HepG2 (cell line): Measurements from ENCODE around the gene TRIM8. TPM values are rescaled to one million over a fixed set of nuclear protein-coding genes. Genes with fewer than 3 reads are reported as not detected.

ENCODE experiments used
- AHR ChIP-seq: IDR thresholded peaks from 2 replicates; pipeline ENCODE4 v1.6.1; 2018; ENCODE audit warnings: missing genetic modification reagents, missing compliant biosample characterization
- CBX1 ChIP-seq: IDR thresholded peaks from one replicate; pipeline ENCODE4 v1.6.1; 2016; ENCODE audit warnings: antibody characterized with exemption, low read depth
- DR1 ChIP-seq: sonication (generic); formaldehyde crosslinking; IDR thresholded peaks from 2 replicates; pipeline ENCODE4 v1.8.0; 2021; ENCODE audit warnings: mild to moderate bottlenecking, missing genetic modification reagents, inconsistent platforms
- EEA1 ChIP-seq: sonication (generic); formaldehyde crosslinking; IDR thresholded peaks from 2 replicates; pipeline ENCODE4 v1.5.1; 2020; ENCODE audit warnings: mild to moderate bottlenecking, missing genetic modification reagents, borderline replicate concordance
- NR2F6 ChIP-seq, 2 experiments: IDR thresholded peaks; 2 replicates each; pipeline ENCODE4 v1.6.1; 2016; ENCODE audit warnings: antibody characterized with exemption in 1 of 2, mild to moderate bottlenecking in 1 of 2
- PCBP1 ChIP-seq: fragments of 200-400 bp; formaldehyde crosslinking; IDR thresholded peaks from 2 replicates; pipeline ENCODE4 v1.6.1; 2017; ENCODE audit warnings: mild to moderate bottlenecking, low read depth, low read length, borderline replicate concordance
- RCOR2 ChIP-seq: IDR thresholded peaks from 2 replicates; pipeline ENCODE4 v1.6.1; 2016; ENCODE audit warnings: missing biosample characterization, missing genetic modification reagents
- SMARCE1 ChIP-seq: fragments of 450-650 bp; IDR thresholded peaks from 2 replicates; pipeline ENCODE4 v1.6.1; 2017; ENCODE audit warnings: borderline replicate concordance
- STAG1 ChIP-seq: sonication (generic); formaldehyde crosslinking; IDR thresholded peaks from 2 replicates; pipeline ENCODE4 v1.4.0; 2020; ENCODE audit warnings: missing genetic modification reagents
- TFAP4 ChIP-seq: sonication (generic); IDR thresholded peaks from 2 replicates; pipeline ENCODE4 v1.6.1; 2016; ENCODE audit warnings: low read depth, borderline replicate concordance
- TGIF2 ChIP-seq: IDR thresholded peaks from 2 replicates; pipeline ENCODE4 v1.6.1; 2016; ENCODE audit warnings: control low read depth, missing compliant biosample characterization
- THRA ChIP-seq: sonication (generic); formaldehyde crosslinking; IDR thresholded peaks from 2 replicates; pipeline ENCODE4 v1.4.0; 2020; ENCODE audit warnings: missing genetic modification reagents, borderline replicate concordance
- ZNF331 ChIP-seq: sonication (generic); formaldehyde crosslinking; IDR thresholded peaks from 2 replicates; pipeline ENCODE4 v1.4.0; 2020; ENCODE audit warnings: missing genetic modification reagents
- ZNF333 ChIP-seq: sonication (generic); formaldehyde crosslinking; IDR thresholded peaks from 2 replicates; pipeline ENCODE4 v1.4.0; 2020; ENCODE audit warnings: mild to moderate bottlenecking, missing genetic modification reagents, borderline replicate concordance
- ZNF788 ChIP-seq: sonication (generic); formaldehyde crosslinking; IDR thresholded peaks from 2 replicates; pipeline ENCODE4 v1.5.0; 2020; ENCODE audit warnings: mild to moderate bottlenecking, missing genetic modification reagents, borderline replicate concordance
- ZNF891 ChIP-seq: sonication (generic); formaldehyde crosslinking; IDR thresholded peaks from 2 replicates; pipeline ENCODE4 v1.5.0; 2020; ENCODE audit warnings: mild to moderate bottlenecking, missing genetic modification reagents
- polyA plus RNA-seq, 8 experiments: library from polyadenylated mRNA; depleted of rRNA in 3 of 8; stranded (reverse) in 7 of 8; unstranded in 1 of 8; fragments of >200 nt; fragmentation: Illumina TruSeq in 4 of 8; extraction: Trizol in 4 of 8; gene quantifications; 2 replicates each; pipeline versions ENCODE4 v1.2.1 to v1.2.3, GENCODE V29; 2011 to 2016; ENCODE audit warnings: low read depth in 4 of 8, missing spikeins in 1 of 8, mixed read lengths in 1 of 8; ENCODE audit not compliant: insufficient read depth in 1 of 8
- total RNA-seq, 5 experiments: library from RNA; depleted of rRNA; stranded (reverse); fragments of >200 nt; fragmentation: Illumina TruSeq; extraction: Trizol; gene quantifications; 2 replicates each; pipeline ENCODE4 v1.2.3, GENCODE V29; 2016; ENCODE audit warnings: low read depth in 1 of 5
- TF ChIP-seq, protein P1 (sequence below): IDR thresholded peaks from 2 replicates; pipeline ENCODE4 v1.6.1; 2016
- TF ChIP-seq, protein P2 (sequence below): sonication (generic); formaldehyde crosslinking; IDR thresholded peaks from 2 replicates; pipeline ENCODE4 v1.5.0; 2020; ENCODE audit warnings: mild to moderate bottlenecking, missing genetic modification reagents, borderline replicate concordance

The TRIM8 gene
- total and polyA plus RNA-seq, 2 of the 13 experiments (the other 11 are each of a cell fraction or from before 2014, with no cell fraction given), result 38.9 to 66.5 TPM

- no peak; the same call in 1 of the 2 replicates for TF ChIP-seq NR2F6 (IDR thresholded peaks at IDR 0.05)
- peak; percentile 67 for TF ChIP-seq NR2F6 (CRISPR knock-in tag; IDR thresholded peaks at IDR 0.05)
- peak; percentile 55; the same call in 1 of the 2 replicates for TF ChIP-seq ZNF891 (CRISPR knock-in tag)
- peak; percentile 30 for TF ChIP-seq CBX1
- TF ChIP-seq EEA1 (CRISPR knock-in tag), result peak; percentile 38; the same call in 1 of the 2 replicates
- peak; percentile 42; the same call in 1 of the 2 replicates for TF ChIP-seq ZNF788 (CRISPR knock-in tag)
- TF ChIP-seq TGIF2 (CRISPR knock-in tag), result no peak
- TF ChIP-seq DR1, result 0 out of 2 replicates have a peak, but pooled peaks have one; percentile 32
- TF ChIP-seq, protein P1, sequence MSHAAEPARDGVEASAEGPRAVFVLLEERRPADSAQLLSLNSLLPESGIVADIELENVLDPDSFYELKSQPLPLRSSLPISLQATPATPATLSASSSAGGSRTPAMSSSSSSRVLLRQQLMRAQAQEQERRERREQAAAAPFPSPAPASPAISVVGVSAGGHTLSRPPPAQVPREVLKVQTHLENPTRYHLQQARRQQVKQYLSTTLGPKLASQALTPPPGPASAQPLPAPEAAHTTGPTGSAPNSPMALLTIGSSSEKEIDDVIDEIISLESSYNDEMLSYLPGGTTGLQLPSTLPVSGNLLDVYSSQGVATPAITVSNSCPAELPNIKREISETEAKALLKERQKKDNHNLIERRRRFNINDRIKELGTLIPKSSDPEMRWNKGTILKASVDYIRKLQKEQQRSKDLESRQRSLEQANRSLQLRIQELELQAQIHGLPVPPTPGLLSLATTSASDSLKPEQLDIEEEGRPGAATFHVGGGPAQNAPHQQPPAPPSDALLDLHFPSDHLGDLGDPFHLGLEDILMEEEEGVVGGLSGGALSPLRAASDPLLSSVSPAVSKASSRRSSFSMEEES, result peak; percentile 38; the same call in 1 of the 2 replicates
- TF ChIP-seq PCBP1, result 0 out of 2 replicates have a peak, but pooled peaks have one; percentile 60
- TF ChIP-seq ZNF331 (CRISPR knock-in tag), result no peak
- TF ChIP-seq TFAP4, result peak; percentile 95
- no peak for TF ChIP-seq AHR (CRISPR knock-in tag)
- TF ChIP-seq RCOR2 (CRISPR knock-in tag), result no peak
- 0 out of 2 replicates have a peak, but pooled peaks have one; percentile 20 for TF ChIP-seq THRA (CRISPR knock-in tag)
- TF ChIP-seq STAG1 (CRISPR knock-in tag), result peak; percentile 70
- TF ChIP-seq, protein P2, sequence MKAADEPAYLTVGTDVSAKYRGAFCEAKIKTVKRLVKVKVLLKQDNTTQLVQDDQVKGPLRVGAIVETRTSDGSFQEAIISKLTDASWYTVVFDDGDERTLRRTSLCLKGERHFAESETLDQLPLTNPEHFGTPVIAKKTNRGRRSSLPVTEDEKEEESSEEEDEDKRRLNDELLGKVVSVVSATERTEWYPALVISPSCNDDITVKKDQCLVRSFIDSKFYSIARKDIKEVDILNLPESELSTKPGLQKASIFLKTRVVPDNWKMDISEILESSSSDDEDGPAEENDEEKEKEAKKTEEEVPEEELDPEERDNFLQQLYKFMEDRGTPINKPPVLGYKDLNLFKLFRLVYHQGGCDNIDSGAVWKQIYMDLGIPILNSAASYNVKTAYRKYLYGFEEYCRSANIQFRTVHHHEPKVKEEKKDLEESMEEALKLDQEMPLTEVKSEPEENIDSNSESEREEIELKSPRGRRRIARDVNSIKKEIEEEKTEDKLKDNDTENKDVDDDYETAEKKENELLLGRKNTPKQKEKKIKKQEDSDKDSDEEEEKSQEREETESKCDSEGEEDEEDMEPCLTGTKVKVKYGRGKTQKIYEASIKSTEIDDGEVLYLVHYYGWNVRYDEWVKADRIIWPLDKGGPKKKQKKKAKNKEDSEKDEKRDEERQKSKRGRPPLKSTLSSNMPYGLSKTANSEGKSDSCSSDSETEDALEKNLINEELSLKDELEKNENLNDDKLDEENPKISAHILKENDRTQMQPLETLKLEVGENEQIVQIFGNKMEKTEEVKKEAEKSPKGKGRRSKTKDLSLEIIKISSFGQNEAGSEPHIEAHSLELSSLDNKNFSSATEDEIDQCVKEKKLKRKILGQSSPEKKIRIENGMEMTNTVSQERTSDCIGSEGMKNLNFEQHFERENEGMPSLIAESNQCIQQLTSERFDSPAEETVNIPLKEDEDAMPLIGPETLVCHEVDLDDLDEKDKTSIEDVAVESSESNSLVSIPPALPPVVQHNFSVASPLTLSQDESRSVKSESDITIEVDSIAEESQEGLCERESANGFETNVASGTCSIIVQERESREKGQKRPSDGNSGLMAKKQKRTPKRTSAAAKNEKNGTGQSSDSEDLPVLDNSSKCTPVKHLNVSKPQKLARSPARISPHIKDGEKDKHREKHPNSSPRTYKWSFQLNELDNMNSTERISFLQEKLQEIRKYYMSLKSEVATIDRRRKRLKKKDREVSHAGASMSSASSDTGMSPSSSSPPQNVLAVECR (CRISPR knock-in tag), result peak; percentile 64; the same call in 1 of the 2 replicates
- TF ChIP-seq ZNF333 (CRISPR knock-in tag), result no peak
- no peak for TF ChIP-seq SMARCE1
Measured at GRCh38 chr10:102678842-102679289, 34.6 kb downstream of the TRIM8 start (continued).
